OCI-LY3 (cell line): Measurements from ENCODE around the gene GAS7.

Experiments
- H2AFZ ChIP-seq: fragments of 200-600, 300-600 bp; shearing (Covaris generic); 2 replicates; pipeline ENCODE4 v1.6.0; 2014; ENCODE audit warnings: antibody characterized with exemption, low read depth, low read length
- H3K27ac ChIP-seq: fragments of 200-600, 300-600 bp; sonication (generic); 2 replicates; pipeline ENCODE4 v1.5.1; 2014; ENCODE audit warnings: mild to moderate bottlenecking, low read length, moderate library complexity, mixed read lengths
- H3K27me3 ChIP-seq: fragments of 200-600, 300-600 bp; sonication (generic); 2 replicates; pipeline ENCODE4 v1.6.1; 2014; ENCODE audit warnings: low read depth, low read length, mixed read lengths
- H3K36me3 ChIP-seq: fragments of 200-600, 300-600 bp; sonication (generic); replicated peaks from 2 replicates; pipeline ENCODE3; 2014; ENCODE audit warnings: low read depth, low read length, mixed read lengths
- H3K4me1 ChIP-seq: fragments of 300-600, 200-600 bp; sonication (generic); 2 replicates; pipeline ENCODE4 v1.6.1; 2014; ENCODE audit warnings: low read length, mixed read lengths
- H3K4me2 ChIP-seq: fragments of 200-600, 300-600 bp; sonication (generic); 2 replicates; pipeline ENCODE4 v1.6.1; 2014; ENCODE audit warnings: low read length, mixed read lengths
- H3K4me3 ChIP-seq: fragments of 300-600, 200-600 bp; sonication (generic); 2 replicates; pipeline ENCODE4 v1.5.1; 2014; ENCODE audit warnings: antibody characterized with exemption, mild to moderate bottlenecking, low read length, moderate library complexity
- H3K79me2 ChIP-seq: fragments of 300-600, 200-600 bp; shearing (Covaris generic); 2 replicates; pipeline ENCODE4 v1.6.1; 2014; ENCODE audit warnings: mild to moderate bottlenecking, low read length, mixed read lengths
- H3K9ac ChIP-seq: fragments of 300-600, 200-600 bp; shearing (Covaris generic); 2 replicates; pipeline ENCODE4 v1.6.0; 2014; ENCODE audit warnings: mild to moderate bottlenecking, low read length, moderate library complexity
- H3K9me3 ChIP-seq: fragments of 200-600, 300-600 bp; shearing (Covaris generic); 2 replicates; pipeline ENCODE4 v1.6.1; 2014; ENCODE audit warnings: low read length, mixed read lengths; ENCODE audit not compliant: insufficient read depth
- H4K20me1 ChIP-seq: fragments of 200-600, 300-600 bp; sonication (generic); 2 replicates; pipeline ENCODE4 v1.6.1; 2016; ENCODE audit warnings: low read length, mixed read lengths; ENCODE audit not compliant: insufficient read depth
- CTCF ChIP-seq: fragments of 200-600, 300-600 bp; sonication (generic); IDR thresholded peaks from 2 replicates; pipeline ENCODE4 v1.5.1; 2014; ENCODE audit warnings: antibody characterized with exemption, low read length, low read depth
- EZH2phosphoT487 ChIP-seq: fragments of 200-600 bp; shearing (Covaris generic); IDR thresholded peaks from 2 replicates; pipeline ENCODE4 v1.6.1; 2018; ENCODE audit warnings: antibody characterized with exemption, mixed run types, low read depth

GAS7 gene

GRCh38 chr17:10081571-10082169 is 116.7 kb downstream of the GAS7 start:
- Histone ChIP-seq H3K9me3 (no peaks in the 10 kb centered on the region), H4K20me1 (no peaks in the 10 kb centered on the region), H2AFZ (no peak overlapping the region), H3K4me1 (no peaks in the 10 kb centered on the region), H3K79me2 (no peaks in the 10 kb centered on the region), H3K27me3 (no peaks in the 10 kb centered on the region), H3K4me2 (no peak overlapping the region), H3K4me3 (no peak overlapping the region), H3K36me3 (no peaks in the 10 kb centered on the region), H3K9ac (no peak overlapping the region), H3K27ac (no peak overlapping the region)
- TF ChIP-seq EZH2phosphoT487 (no peak), CTCF (no peak)

GRCh38 chr17:10077561-10078299 is 120.7 kb downstream of the GAS7 start:
- TF ChIP-seq EZH2phosphoT487 (no peak), CTCF (no peak)
- Histone ChIP-seq H3K9me3 (no peaks in the 10 kb centered on the region), H3K36me3 (no peaks in the 10 kb centered on the region), H3K79me2 (no peaks in the 10 kb centered on the region), H3K27ac (no peak overlapping the region), H3K9ac (no peak overlapping the region), H3K4me2 (no peak overlapping the region), H2AFZ (no peak overlapping the region), H4K20me1 (no peaks in the 10 kb centered on the region), H3K27me3 (no peaks in the 10 kb centered on the region), H3K4me3 (no peak overlapping the region), H3K4me1 (no peaks in the 10 kb centered on the region)

- H4K20me1 ChIP-seq: no peaks in the 10 kb centered on the region
- no peaks in the 10 kb centered on the region for H3K79me2 ChIP-seq
- no peak overlapping the region for H3K4me2 ChIP-seq
- no peaks in the 10 kb centered on the region for H3K36me3 ChIP-seq
- no peak overlapping the region for H3K4me3 ChIP-seq
- no peak for TF ChIP-seq CTCF
- TF ChIP-seq EZH2phosphoT487: no peak
- H2AFZ ChIP-seq: no peak overlapping the region
- H3K9me3 ChIP-seq: no peaks in the 10 kb centered on the region
- no peak overlapping the region for H3K9ac ChIP-seq
- no peaks in the 10 kb centered on the region for H3K27me3 ChIP-seq
- no peak overlapping the region for H3K27ac ChIP-seq
- no peaks in the 10 kb centered on the region for H3K4me1 ChIP-seq
Measured at GRCh38 chr17:10075919-10076318, 122.5 kb downstream of the GAS7 start.

- Histone ChIP-seq H3K27me3 (no peaks in the 10 kb centered on the region), H3K36me3 (no peaks in the 10 kb centered on the region), H3K4me1 (no peaks in the 10 kb centered on the region), H3K79me2 (no peaks in the 10 kb centered on the region), H3K4me3 (no peak overlapping the region), H3K9me3 (no peaks in the 10 kb centered on the region), H3K4me2 (no peak overlapping the region), H3K9ac (no peak overlapping the region), H2AFZ (no peak overlapping the region), H4K20me1 (no peaks in the 10 kb centered on the region), H3K27ac (no peak overlapping the region)
- TF ChIP-seq EZH2phosphoT487: no peak
- TF ChIP-seq CTCF: no peak
Measured at GRCh38 chr17:10073941-10074340, 124.5 kb downstream of the GAS7 start.
